GM04503 (cell line): ENCODE data around the gene MAPKAPK3.
A peak's percentile ranks its signal among the peaks of the same experiment; 100 is the strongest.

ENCODE experiments used
- DNase-seq: peaks from one replicate; pipeline ENCODE4 v3.0.0-alpha.2; 2012; ENCODE audit warnings: low read depth

The MAPKAPK3 gene

GRCh38 chr3:50587806-50588758, 28.9 kb upstream of the MAPKAPK3 start:
- no peak for DNase-seq

DNA sequence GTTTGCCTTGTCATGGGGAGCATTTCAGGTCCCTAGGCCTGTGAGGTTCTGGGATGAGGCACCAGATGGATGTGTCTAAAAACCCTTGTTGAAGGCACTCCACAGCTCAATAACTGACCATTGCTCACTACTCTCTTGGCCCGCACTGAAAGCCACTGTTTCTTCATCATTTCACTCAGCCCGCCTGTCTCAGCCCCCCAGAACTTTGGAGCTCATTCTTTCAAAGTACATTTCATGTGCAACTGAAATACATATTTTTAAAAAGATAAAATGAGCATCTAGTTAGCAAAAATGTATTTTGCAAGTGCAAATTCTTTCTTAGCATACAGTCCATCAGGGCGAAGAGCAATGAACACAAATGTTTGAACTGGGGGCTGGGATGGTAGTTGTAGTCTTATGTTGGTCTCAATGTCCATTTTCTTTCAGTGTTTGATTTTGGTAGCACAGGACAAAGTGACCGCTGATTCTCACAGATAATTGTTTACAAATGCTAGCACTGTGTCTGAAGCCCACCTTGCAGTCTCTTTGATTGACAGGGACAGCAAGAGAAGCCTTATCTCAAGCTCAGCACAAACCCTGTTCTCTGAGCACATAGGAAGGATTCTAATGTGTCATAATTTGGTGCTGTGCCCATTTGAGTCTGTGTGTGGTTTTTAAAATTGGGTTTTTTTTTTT, 28.1 kb upstream of the MAPKAPK3 start:
- DNase-seq: no peak

GRCh38 chr3:50591196-50591741, 25.7 kb upstream of the MAPKAPK3 start:
- no peak for DNase-seq

DNA sequence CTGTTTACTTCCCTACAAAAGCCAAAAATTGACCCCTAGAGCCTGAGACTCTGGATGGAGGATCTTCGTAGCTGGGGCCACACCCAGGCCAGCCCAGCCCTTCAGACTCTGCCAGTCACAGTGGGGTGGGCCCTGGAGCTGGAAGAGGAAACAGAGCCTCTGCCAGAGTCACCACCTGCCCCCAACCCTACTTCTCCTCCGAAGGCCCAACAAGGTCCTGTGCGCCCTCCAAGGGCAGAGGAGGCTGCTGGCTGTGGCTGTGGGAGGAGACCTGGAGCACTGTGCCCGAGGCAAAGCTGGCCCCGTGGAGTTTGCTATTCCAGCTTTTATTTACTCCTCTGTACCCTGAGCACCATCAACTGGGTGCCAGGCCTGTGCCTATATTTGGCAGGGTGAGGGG, 24.4 kb upstream of the MAPKAPK3 start:
- DNase-seq: no peak

GRCh38 chr3:50594253-50594785, 22.6 kb upstream of the MAPKAPK3 start:
- no peak for DNase-seq

GRCh38 chr3:50599115-50599715, 17.7 kb upstream of the MAPKAPK3 start:
- DNase-seq: no peak

- no peak for DNase-seq
These were observed 17.2 kb upstream of the MAPKAPK3 start for GRCh38 chr3:50599716-50600118.

GRCh38 chr3:50600141-50600753, 16.7 kb upstream of the MAPKAPK3 start:
- DNase-seq: no peak

DNA sequence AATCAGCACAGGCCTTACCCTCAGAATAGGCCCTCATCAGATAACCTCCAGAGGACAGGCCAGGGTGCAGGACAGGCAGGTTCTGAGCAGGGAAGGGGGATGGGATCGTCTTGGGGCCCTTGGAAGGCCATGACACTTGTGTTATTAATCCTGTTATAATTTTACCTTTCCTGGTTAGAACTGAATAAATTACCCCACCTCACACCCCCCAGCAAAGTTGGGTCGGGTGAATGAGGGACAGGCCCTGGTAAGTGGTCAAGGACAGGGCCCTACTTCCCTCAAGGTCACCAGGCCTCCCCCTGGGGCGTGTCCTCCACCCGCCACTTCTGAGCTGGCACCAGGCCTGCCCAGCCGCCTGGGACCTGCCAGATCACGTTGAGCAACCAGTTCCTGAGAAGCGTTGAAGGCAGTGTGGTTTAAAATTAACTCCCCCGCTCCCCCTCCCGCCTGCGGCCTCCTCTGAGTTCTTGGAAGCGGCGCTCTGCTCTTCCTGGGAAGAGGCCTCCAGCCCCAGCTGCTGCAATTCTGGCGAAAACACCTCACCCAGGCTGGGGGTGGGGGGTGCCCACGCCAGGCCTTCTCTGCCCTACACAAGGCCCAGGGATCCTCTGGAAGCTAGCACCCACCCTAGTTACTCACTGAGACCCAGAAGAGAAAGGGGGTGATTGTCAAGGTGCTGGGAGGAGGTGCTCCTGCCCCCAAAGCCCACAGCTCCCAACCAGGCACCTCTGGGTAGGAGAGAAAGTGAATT, 15.9 kb upstream of the MAPKAPK3 start:
- DNase-seq: peak; percentile 93

DNA sequence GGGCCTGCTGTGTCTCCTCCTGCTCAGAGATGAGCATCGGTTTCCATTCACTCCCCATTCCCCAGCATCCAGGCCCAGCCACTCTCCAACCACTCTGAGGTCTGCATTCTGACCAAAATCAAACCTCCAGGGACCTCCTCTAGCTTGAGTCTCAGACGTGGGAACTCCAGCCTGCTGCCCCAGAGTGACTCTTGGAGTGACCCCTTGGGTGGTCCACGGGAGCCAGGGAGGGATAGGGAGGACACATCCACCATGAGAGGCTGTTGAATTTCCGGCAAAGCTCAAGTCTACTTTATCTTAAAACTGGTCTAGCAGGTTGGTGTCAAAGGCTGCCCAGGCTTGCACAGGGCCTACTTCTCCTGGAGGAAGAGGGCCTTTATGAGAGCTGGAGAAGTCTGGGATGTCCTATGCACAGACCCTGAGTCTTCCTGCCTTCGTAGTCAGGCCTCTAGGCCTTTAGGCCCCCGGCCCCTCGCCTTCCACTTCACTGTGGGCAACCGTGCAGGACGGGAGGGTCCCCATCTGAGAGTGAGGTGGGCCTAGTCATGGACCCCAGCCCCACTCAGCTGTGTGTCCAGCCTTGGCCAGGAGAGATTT, 14.3 kb upstream of the MAPKAPK3 start:
- DNase-seq: no peak

DNA sequence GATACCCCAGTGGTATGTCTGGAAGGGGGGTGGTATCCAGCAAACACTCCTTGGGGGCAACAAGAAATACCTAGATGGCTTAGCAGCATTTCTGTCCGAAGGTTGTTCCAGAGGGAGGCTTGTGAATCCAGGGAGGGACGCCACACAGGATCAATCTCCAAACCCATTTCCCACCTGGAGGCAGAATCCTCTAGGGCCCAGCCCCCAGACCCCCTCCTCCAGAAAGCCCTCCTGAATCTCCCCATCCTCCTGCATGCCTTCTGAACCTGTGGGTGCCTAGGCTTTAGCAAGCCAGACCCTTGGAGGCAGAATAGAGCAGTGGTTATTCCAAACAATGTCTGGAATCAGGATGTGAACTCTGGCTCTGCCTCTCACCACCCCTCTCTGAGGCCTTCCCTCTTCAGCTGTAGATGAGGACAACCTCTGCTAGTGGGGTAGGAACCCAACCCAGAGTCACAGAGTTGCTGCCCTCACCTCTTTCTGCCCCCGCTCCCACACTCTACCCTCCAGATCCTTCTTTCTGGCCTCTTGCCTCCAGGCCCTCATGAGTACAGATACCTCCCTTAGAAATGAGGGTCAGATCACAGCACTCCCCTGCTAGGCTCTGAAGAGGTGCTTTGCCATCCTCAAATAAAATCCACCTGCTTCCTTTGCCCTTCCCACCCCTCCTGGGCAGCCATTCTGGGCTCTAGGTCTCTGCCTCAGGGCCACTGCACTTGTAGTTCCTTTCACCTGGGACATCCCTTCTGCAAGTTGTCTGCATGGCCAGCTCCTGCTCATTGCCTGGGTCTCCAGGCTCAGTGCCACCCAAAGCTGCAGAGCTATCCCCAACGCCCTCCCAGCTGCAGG, 13.5 kb upstream of the MAPKAPK3 start:
- DNase-seq: no peak

- DNase-seq: no peak
These were observed 12.8 kb upstream of the MAPKAPK3 start for GRCh38 chr3:50604110-50604621.

GRCh38 chr3:50604628-50605588, 12.0 kb upstream of the MAPKAPK3 start:
- no peak for DNase-seq

GRCh38 chr3:50605901-50606326, 11.0 kb upstream of the MAPKAPK3 start:
- no peak for DNase-seq

DNA sequence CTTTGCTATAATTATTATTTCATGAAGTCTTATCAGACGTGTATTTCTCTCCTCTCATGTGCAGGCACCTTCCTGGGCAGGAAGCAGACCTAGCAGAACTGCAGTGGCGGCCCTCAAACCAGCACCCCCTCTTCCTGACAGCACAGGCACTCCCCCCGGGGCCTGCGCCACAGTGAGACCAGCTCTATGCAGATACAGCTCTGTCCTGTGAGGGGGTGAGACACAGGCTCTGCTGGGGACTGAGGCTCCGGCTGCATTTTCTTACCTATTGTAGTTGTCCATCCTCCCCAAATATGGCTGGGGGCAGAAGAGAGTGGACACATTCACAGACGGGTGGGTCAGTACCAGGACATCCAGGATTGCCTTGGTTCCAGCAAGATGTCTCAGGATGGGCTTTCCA, 10.4 kb upstream of the MAPKAPK3 start:
- no peak for DNase-seq

DNA sequence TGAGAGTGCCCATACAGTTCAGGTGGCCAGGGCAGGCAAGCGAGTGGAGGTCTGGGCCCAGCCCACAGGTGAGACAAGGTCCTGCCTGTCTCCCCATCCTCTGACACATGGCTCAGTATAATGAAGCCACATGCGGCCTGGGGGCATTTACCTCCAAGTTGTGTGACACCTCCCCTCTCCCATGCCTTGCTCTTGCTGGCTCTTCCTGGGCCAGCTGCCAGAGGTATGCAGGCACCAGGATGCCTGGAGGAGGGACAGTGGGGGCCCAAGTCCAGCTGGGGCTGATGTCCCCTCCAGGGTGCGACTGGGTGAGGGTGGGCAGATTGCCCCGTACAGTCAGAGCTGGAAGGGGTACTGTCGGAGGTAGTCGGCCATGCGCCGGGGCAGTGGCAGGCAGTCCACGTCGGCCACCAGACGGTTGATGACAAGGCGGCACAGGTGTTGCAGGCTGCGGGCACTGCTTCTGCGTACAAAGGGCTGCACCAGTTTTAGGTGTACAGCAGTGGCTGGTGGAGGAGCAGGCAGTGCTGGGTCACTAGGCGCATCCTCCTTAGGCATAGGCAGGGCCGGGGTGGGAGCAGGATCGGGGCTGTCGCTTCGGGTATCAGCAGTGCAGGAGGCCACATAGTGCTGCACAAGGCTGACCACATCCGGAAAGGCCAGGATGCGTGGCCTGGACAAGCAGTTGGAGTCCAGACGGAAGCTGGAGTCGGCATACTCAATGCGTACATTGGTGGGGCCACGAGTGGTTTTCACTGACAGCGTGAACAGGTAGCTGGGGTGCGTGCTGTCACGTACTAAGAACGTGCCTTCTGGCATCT, 9.5 kb upstream of the MAPKAPK3 start:
- no peak for DNase-seq

DNA sequence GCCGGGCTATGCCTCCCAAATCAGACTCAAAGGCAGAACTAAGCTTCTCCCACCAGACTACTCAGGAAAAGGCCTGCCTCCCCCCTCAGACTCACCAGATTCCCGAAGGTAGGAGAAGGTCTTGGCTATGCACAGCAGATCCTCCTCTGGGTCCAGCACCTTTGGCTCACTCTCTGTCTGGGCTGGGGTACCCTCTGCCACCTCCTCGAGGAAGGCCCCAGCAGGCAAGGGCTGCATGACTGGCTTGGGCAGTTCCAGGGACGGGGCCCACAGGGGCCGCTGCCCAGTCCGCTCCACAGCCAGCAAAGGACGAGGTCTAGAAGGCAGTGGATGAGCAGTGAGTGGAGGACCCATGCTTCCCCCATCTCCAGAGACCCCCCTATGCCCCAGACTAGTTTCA, 8.7 kb upstream of the MAPKAPK3 start:
- no peak for DNase-seq
